Cerebellar nuclear complex (tissue), 1 donor: ENCODE data around the gene KLKB1.

Experiments used
- DNase-seq, 2 experiments: peaks; one replicate each; lab custom pipeline; 2025; lab: John Stamatoyannopoulos, UW

Gene KLKB1

GRCh38 chr4:186307916-186308315 lies 80.6 kb downstream of the KLKB1 start:
- DNase-seq: no peak
